Measurements from ENCODE around the gene LCOR. TPM values are rescaled to one million over a fixed set of nuclear protein-coding genes. Genes with fewer than 3 reads are reported as not detected.

The LCOR gene
- total and polyA plus RNA-seq, 4 donors: 2.5 to 31.2 (median 14.5) TPM

DNA sequence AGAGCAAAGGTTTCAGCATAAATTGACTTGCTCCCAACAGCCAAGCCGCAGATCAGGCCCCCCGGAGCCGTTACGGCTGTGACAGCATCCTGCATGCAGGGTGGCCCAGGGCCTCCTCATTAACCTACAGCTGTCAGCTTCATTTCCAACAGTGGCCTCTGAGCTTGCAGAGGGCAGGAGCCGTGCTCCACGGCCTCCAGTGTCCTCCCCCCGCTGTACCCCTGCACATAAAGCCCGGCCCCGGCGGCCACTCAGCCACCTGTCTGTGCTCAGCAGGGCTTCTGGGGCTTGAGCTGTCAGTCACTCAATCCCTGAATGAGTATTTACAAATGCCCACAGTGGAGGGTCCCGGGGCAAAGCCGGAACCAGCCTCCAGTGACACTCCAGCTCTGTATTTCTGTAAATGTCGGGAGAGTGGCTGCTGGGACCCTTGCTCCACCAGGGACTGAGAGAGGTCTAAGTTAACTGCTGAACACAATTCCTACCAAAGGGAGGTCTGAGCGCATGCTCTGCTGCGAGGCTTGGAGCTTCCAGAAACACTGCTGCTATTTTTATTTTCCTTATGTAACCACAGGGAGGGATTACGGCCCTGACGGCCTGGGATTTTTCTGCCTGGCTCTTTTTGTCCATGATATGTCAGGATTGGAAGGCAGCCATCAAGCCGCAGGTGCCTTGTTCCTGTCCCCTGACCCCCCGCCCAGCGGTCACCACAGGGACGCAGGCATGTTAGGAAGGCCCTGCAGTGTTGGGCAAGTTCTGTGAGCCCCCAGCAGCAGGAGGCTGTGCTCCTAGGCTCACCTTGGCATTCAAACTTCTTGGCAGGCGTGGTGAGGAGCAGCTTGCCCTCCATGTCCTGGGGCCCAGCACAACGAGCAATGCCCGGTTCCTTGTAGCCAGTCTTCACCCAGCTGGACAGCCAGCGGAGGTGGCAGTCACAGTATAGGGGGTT, 188.6 kb downstream of the LCOR start:
- H3K27me3 ChIP-seq (ENCODE audit: control insufficient read depth in 4 of 4, insufficient read depth in 4 of 4, low read length in 3 of 4): no peaks in the 10 kb centered on the region
- peaks cover 0 to 3% (median 1%) of the 10 kb centered on the region in 4 donors for H3K4me1 ChIP-seq (ENCODE audit: control insufficient read depth in 4 of 4, insufficient read depth in 4 of 4, low read length in 3 of 4)
- 80% methylated on average over 25 of the region's 25 CpGs for WGBS
- no peaks in the 10 kb centered on the region for H3K36me3 ChIP-seq (ENCODE audit: control insufficient read depth in 4 of 4, insufficient read depth in 3 of 4, low read depth in 1 of 4, low read length in 3 of 4)
- DNase-seq (ENCODE audit: low spot score): no peak
- H3K4me3 ChIP-seq (ENCODE audit: low read depth in 1 of 3, low read length in 3 of 3): no peak overlapping the region
- TF ChIP-seq YY1 (IDR thresholded peaks at IDR 0.05) (no peak), HNF4A (conservative IDR thresholded peaks at IDR 0.05) (no peak), EGR1 (IDR thresholded peaks at IDR 0.05; ENCODE audit: low read depth in 2 of 2) (no peak), ZBTB33 (IDR thresholded peaks at IDR 0.05) (no peak), JUND (IDR thresholded peaks at IDR 0.05) (no peak), HNF4G (IDR thresholded peaks at IDR 0.05) (no peak)
- TF ChIP-seq, protein P1, sequence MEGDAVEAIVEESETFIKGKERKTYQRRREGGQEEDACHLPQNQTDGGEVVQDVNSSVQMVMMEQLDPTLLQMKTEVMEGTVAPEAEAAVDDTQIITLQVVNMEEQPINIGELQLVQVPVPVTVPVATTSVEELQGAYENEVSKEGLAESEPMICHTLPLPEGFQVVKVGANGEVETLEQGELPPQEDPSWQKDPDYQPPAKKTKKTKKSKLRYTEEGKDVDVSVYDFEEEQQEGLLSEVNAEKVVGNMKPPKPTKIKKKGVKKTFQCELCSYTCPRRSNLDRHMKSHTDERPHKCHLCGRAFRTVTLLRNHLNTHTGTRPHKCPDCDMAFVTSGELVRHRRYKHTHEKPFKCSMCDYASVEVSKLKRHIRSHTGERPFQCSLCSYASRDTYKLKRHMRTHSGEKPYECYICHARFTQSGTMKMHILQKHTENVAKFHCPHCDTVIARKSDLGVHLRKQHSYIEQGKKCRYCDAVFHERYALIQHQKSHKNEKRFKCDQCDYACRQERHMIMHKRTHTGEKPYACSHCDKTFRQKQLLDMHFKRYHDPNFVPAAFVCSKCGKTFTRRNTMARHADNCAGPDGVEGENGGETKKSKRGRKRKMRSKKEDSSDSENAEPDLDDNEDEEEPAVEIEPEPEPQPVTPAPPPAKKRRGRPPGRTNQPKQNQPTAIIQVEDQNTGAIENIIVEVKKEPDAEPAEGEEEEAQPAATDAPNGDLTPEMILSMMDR (IDR thresholded peaks at IDR 0.05; ENCODE audit: low read depth, low read length, missing input control): no peak
- TF ChIP-seq, protein P2, sequence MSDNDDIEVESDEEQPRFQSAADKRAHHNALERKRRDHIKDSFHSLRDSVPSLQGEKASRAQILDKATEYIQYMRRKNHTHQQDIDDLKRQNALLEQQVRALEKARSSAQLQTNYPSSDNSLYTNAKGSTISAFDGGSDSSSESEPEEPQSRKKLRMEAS (IDR thresholded peaks at IDR 0.05): no peak
- no peak overlapping the region for H3K27ac ChIP-seq (ENCODE audit: low read depth in 1 of 2, low read length in 2 of 2)
- H3K9ac ChIP-seq (ENCODE audit: low read depth in 1 of 2, low read length in 2 of 2): no peak overlapping the region
- no peaks in the 10 kb centered on the region for H3K9me3 ChIP-seq (ENCODE audit: control insufficient read depth in 4 of 4, low read length in 3 of 4)

DNA sequence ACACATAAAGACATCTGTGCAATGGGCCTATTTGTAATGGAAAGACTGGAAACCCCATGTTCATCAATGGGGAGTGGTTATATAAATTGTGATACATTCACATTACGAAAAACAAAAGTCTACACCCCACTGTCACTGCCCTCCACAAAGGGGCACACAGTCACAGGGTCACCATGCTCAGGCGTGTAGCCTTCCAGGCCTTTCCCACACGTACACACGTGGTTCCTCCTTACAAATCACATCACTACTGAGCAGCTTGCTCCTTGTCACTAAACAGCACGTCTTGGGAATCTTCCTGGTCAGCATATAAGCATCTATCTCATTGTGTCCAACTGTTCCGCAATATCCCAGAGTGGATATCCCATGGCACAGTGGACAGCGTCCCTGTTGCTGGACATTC, 190.5 kb downstream of the LCOR start:
- Histone ChIP-seq H3K9ac (ENCODE audit: low read depth in 1 of 2, low read length in 2 of 2) (no peak overlapping the region), H3K36me3 (ENCODE audit: control insufficient read depth in 4 of 4, insufficient read depth in 3 of 4, low read depth in 1 of 4, low read length in 3 of 4) (no peaks in the 10 kb centered on the region), H3K27ac (ENCODE audit: low read depth in 1 of 2, low read length in 2 of 2) (no peak overlapping the region), H3K4me3 (ENCODE audit: low read depth in 1 of 3, low read length in 3 of 3) (no peak overlapping the region), H3K27me3 (ENCODE audit: control insufficient read depth in 4 of 4, insufficient read depth in 4 of 4, low read length in 3 of 4) (no peaks in the 10 kb centered on the region), H3K4me1 (ENCODE audit: control insufficient read depth in 4 of 4, insufficient read depth in 4 of 4, low read length in 3 of 4) (peaks cover 0 to 3% (median 1%) of the 10 kb centered on the region in 4 donors), H3K9me3 (ENCODE audit: control insufficient read depth in 4 of 4, low read length in 3 of 4) (no peaks in the 10 kb centered on the region)
- TF ChIP-seq HNF4G (IDR thresholded peaks at IDR 0.05) (no peak), REST (IDR thresholded peaks at IDR 0.05) (no peak), HNF4A (conservative IDR thresholded peaks at IDR 0.05) (no peak), NR2F2 (IDR thresholded peaks at IDR 0.05) (no peak), RAD21 (IDR thresholded peaks at IDR 0.05) (no peak), FOXA1 (IDR thresholded peaks at IDR 0.05) (no peak), YY1 (IDR thresholded peaks at IDR 0.05) (no peak), SP1 (IDR thresholded peaks at IDR 0.05) (no peak), RXRA (IDR thresholded peaks at IDR 0.05) (no peak), ZBTB33 (IDR thresholded peaks at IDR 0.05) (no peak)
- TF ChIP-seq, protein P1 (IDR thresholded peaks at IDR 0.05; ENCODE audit: low read depth, low read length, missing input control): no peak
- WGBS: 95% methylated on average over 7 of the region's 7 CpGs
- no peak for DNase-seq (ENCODE audit: low spot score)
